Stimulated activated CD8-positive, alpha-beta memory T cell treated with anti-CD3 and anti-CD28 coated beads, Interleukin-15, amount 100 ng/mL, for 24 hours (primary cell): Measurements from ENCODE around the gene GPC3.

Source experiments
- DNase-seq: peaks from one replicate; pipeline ENCODE4 v3.0.0-alpha.2; 2020; ENCODE audit warnings: low read depth

The GPC3 gene

DNA sequence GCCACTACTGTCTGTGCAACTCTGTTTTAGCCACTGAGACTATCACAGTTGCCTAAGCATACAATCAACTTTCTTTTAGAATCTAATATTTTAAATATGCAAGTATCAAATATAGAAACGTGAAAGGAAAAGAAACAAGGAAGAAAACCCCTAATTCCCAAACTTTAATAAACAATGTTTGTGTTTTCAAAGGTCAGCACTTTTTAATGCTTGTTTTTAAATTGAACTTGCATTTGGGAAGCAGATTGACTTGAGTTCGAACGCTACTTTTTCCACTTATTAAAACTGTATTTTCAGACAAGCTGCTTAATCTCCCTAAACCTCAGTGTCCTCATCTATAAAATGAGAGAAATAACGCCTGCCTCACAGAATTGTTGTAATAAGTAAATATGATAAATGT lies 384.3 kb downstream of the GPC3 start:
- DNase-seq: no peak

DNA sequence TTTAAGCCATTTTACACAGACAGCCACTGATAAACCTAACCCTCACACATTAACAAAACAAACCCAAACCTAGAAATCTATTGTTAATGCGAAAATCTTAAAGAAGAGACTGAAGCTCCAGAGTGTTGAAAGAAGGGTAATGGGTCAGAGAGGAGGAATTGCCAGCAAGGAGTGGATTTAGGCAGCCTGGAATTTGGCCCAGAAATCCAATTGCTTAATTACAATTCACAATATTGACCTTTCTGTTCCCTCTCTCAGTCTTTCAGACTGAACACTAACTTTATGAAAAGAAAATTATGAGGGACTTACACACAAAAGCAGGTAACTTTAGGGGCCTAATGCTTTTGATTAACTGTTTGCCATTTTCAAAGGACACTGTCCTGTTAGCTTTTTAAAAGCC lies 384.9 kb downstream of the GPC3 start:
- no peak for DNase-seq

DNA sequence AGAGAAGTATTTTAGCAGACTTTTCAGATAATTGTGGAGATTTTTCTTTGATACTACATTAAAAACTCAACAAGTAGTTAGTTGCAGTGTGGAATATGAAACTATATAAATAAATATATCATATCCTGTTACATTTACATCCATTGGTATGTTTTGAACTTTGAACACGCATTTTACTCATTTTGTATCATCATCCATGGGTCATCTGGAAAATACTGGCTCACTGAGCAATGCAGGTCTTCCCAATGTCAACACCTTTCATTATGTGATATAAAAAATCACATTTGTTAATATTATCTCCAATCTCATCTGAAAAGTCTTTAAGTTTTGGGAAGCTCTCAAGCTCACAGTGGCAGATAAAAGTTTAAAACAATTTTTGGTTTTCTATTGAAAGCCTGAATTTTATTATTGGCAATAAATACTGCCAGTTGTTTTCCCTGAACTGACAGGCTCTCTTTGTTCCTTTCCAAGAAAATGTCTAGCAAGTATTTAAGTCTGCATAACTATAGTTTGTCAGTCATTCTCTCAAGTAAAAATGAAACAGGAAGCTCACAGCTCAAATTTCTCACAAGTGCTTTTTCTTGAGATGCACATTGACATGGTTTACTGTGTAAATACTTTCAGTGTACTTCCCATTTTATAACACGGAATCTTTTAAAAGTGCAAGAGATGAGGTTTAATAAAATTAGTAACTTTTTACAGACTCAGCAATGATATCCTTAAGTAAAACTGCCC lies 386.6 kb downstream of the GPC3 start:
- DNase-seq: no peak

DNA sequence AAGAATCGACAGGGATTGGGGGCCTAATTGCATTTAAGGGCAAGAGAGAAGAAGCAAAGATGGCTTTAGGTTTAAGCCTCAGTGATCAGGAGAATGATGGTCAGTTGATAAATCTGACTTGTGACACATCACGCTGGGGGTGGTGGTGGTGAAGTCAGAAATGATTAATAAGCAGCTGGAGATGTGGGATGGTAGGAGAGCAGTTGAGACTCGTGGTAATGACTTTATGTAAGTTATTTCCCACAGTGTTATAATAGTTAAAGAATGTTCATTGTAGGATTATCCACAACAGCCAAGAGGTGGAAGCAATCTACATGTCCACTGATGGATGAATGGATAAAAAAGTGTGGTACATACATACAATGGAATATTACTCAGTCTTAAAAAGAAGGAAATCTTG lies 391.2 kb downstream of the GPC3 start:
- DNase-seq: no peak

GRCh38 chrX:133593531-133593930 lies 391.9 kb downstream of the GPC3 start:
- DNase-seq: no peak

- no peak for DNase-seq
Measured at GRCh38 chrX:133590703-133591505, 394.5 kb downstream of the GPC3 start.

- no peak for DNase-seq
Measured at GRCh38 chrX:133588827-133589226, 396.6 kb downstream of the GPC3 start.

DNA sequence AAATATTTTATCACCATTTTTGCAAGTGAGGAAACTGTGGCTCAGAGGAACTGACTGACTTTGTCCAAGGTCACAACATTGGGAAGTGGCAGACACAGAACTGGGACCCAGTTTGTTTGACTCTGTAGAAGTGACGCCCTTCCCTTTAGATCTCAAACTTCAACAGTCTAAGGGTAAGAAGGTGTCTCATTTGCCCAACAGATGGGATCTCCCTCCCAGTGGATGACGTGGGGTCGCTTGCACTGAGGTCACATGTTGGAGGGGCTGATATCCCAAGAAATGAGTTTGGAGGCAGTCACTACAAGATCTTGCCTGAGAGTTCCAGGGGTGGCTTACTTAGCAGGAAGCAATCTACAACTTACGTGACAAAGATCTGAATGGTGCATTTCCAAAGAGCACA lies 397.6 kb downstream of the GPC3 start:
- DNase-seq: no peak

DNA sequence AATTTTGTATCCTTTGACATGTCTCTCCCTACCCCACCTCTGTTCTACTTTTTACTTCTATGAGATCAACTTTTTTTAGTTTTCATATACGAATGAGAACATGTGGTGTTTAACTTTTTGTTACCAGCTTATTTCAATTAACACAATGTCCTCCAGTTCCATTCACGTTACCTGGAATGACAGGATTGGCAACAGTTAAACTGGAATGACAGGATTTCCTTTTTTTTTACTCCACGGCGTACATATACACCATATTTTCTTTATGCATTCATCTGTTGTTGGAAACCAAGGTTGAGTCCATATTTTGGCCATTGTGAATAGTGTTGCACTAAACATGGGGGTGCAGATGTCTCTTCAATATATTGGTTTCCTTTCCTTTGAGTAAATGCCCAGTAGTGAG lies 398.3 kb downstream of the GPC3 start:
- DNase-seq: no peak

DNA sequence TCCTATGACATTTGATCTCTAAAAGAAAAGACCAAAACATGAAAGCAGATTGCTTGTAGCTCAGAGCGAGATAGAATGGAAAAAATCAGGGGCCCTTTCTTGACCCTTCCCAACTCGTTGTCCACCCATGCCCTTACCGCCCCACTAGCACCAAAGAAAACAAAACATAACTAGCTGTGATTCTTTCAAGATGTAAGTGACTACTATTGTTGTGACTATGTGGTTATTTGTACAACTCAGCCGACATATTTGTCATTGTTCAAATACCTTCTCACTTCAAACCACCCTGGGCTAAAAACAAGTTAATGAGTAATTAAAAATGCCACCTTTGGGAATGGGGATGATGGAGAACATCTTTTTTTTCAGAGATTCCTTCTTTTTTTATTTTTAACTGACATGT lies 399.0 kb downstream of the GPC3 start:
- no peak for DNase-seq

- no peak for DNase-seq
Measured at GRCh38 chrX:133583825-133584224, 401.6 kb downstream of the GPC3 start.

GRCh38 chrX:133580625-133581024 lies 404.8 kb downstream of the GPC3 start:
- DNase-seq: no peak

- DNase-seq: no peak
Measured at GRCh38 chrX:133579631-133580030, 405.8 kb downstream of the GPC3 start.

- no peak for DNase-seq
Measured at GRCh38 chrX:133576876-133577275, 408.5 kb downstream of the GPC3 start.

DNA sequence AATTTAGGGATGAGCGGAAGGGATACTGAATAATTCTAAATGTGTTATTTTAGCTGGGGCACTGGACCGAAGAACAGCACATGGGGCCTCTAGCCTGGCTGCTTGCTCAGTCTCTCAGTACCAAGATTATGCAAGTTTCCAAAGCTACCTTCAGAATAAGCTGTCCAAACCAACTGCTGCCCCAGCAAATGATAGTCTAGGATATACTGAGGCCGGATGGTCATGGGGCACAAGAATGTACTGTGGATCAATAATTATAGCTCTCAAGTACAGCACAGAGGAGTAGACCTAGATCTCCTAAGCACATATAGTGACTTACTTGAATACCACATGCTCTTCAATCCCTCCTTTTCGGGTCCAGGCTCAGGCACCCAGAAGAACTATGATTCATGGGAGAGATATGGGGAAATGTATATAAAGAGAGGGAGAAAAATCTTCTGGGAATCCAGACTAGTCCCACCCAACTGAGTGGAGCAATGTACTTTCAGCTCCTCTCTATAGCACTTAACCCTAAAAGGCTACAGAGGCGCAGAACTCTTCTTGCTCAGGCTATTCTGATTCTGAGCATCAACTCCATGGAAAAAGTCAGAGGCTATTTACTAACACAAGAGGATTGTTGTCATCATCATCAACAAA lies 409.8 kb downstream of the GPC3 start:
- DNase-seq: no peak

DNA sequence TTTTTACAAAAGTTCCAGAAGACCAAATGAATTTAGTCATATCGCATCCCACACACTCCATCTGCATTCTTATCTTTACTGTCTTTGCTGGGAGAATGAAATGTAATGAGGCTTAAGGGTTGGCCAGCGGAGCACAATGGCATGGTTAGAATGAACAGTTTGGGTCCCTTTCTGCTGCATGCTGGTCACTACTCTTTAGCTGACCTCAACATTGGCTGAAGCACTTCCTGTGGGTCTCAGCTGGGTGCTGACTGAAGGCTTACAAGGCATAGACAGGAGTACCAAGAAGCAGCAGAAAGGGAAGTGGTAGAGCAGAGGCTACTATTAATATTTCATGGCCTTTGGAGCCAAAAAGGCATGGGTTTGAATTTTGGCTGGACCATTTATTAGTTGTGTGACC lies 410.7 kb downstream of the GPC3 start:
- no peak for DNase-seq

- DNase-seq: no peak
Measured at GRCh38 chrX:133570549-133570948, 414.8 kb downstream of the GPC3 start.

DNA sequence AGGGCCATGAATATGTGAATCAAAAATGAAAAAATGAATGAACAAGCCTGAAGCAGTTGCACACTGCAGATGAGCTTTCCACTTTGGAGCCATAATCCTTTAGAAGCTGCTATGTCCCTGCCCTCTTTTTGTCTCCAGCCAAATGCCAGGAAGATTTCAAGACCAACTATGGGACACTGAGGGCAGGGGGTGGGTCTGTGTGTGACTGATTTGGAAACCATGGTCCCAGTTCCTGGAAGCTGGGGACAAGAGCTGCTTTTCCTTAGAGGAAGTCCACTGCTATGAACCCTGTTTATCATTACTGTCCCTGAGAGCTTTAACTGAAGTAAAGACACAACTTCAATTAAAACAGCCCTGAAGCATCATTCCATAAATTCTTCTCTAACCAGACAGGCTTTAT lies 416.2 kb downstream of the GPC3 start:
- no peak for DNase-seq

DNA sequence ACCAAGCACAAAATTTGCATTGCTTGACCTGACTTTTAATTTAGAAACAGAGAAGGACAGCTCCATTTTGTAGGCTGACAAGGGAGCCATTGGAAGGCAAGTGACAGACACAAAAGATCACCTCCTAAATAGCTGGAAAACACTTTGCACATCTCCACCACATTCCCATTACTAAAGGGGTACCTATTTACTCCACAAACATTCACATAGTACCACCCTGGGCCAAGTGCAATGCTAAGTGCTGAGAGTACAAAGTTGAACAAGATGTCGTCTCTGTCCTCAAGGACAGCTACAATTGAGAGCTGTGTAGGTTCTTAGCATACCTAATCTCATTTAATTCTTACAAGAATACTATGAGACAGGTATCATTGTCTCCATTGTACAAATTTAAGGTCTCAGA lies 417.3 kb downstream of the GPC3 start:
- DNase-seq: no peak

DNA sequence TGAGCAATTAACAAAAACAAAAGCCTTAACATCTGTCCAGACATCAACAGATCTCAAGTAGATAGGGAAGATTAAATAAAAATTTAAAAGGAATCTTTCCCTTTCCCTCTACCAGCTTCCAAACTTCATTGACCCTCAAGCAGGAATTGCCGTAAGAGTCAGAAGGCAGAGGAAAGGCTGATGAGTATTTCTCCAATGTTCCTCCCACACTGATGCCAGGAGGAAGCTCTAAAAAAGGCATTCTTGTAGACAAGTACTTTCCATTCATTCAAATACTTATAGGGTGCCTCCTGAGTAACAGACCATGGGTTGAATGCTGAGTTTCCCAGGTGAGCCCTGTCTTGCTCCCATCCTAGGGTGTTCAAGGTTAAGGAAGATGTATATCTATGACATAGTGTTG lies 418.5 kb downstream of the GPC3 start:
- no peak for DNase-seq

- no peak for DNase-seq
Measured at GRCh38 chrX:133563705-133564104, 421.7 kb downstream of the GPC3 start.

GRCh38 chrX:133561251-133561650 lies 424.1 kb downstream of the GPC3 start:
- DNase-seq: no peak

DNA sequence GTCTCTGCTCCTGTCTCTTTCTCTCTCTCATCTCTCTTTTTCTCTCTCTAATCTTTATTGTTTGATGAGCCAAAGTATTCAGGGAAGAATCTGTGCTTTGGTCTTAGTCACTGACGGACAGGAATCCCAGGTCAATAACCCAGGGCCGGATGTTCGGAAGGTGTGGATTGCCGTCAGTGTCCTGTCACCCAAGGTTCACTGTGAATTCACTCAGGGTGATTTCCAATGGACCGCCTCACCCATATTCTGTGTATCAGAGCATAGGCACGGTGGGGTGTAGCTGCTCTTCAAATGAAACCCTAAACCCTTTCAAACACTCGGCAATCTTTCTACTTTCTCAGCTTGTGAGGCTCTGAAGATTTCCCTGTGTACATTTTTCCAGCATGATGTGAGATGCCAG lies 425.5 kb downstream of the GPC3 start:
- DNase-seq: no peak
